ENCODE measurements around the gene ALPI. TPM values are rescaled to one million over a fixed set of nuclear protein-coding genes. Genes with fewer than 3 reads are reported as not detected.

Gene ALPI
- total RNA-seq, 2 donors from 2014 or later = not detected

- Histone ChIP-seq H3K27ac (no peak overlapping the region), H3K27me3 (replicated peaks; ENCODE audit: insufficient read depth) (peaks cover 3% of the 10 kb centered on the region), H3K4me3 (no peak overlapping the region), H3K9me3 (no peaks in the 10 kb centered on the region), H3K36me3 (no peaks in the 10 kb centered on the region), H3K4me1 (ENCODE audit: control insufficient read depth in 1 of 2, low read depth in 2 of 2) (peaks cover 0 to 6% of the 10 kb centered on the region in 2 donors)
- no peak for TF ChIP-seq CTCF (IDR thresholded peaks at IDR 0.05)
- ATAC-seq (ENCODE audit: insufficient number of reproducible peaks, low FRiP score, low read depth) = no peak
- no peak for DNase-seq (ENCODE audit: low spot score)
Measured at GRCh38 chr2:232483311-232483922, 27.5 kb downstream of the ALPI start.

- TF ChIP-seq CTCF (IDR thresholded peaks at IDR 0.05) = no peak
- Histone ChIP-seq H3K36me3 (no peaks in the 10 kb centered on the region), H3K4me1 (ENCODE audit: control insufficient read depth in 1 of 2, low read depth in 2 of 2) (peaks cover 0 to 6% of the 10 kb centered on the region in 2 donors), H3K4me3 (no peak overlapping the region), H3K9me3 (no peaks in the 10 kb centered on the region), H3K27me3 (replicated peaks; ENCODE audit: insufficient read depth) (peaks cover 3% of the 10 kb centered on the region), H3K27ac (no peak overlapping the region)
- no peak for DNase-seq (ENCODE audit: low spot score)
- no peak for ATAC-seq (ENCODE audit: insufficient number of reproducible peaks, low FRiP score, low read depth)
Measured at GRCh38 chr2:232483923-232484627, 28.1 kb downstream of the ALPI start.

GRCh38 chr2:232484628-232485347 is 28.8 kb downstream of the ALPI start:
- H3K27me3 ChIP-seq (replicated peaks; ENCODE audit: insufficient read depth) = peaks cover 3% of the 10 kb centered on the region
- ATAC-seq (ENCODE audit: insufficient number of reproducible peaks, low FRiP score, low read depth) = no peak

GRCh38 chr2:232485348-232485756 is 29.4 kb downstream of the ALPI start:
- H3K4me1 ChIP-seq (ENCODE audit: control insufficient read depth in 1 of 2, low read depth in 2 of 2) = peaks cover 0 to 6% of the 10 kb centered on the region in 2 donors
- peaks cover 3% of the 10 kb centered on the region for H3K27me3 ChIP-seq (replicated peaks; ENCODE audit: insufficient read depth)
- H3K36me3 ChIP-seq = no peaks in the 10 kb centered on the region
- no peak overlapping the region for H3K27ac ChIP-seq
- no peaks in the 10 kb centered on the region for H3K9me3 ChIP-seq
- ATAC-seq (ENCODE audit: insufficient number of reproducible peaks, low FRiP score, low read depth) (no peak), DNase-seq (ENCODE audit: low spot score) (no peak)
- H3K4me3 ChIP-seq = no peak overlapping the region
- no peak for TF ChIP-seq CTCF (IDR thresholded peaks at IDR 0.05)

More at GRCh38 chr2:232484628-232485347, 28.8 kb downstream of the ALPI start:
- Histone ChIP-seq H3K9me3 (no peaks in the 10 kb centered on the region), H3K27ac (no peak overlapping the region), H3K4me1 (ENCODE audit: control insufficient read depth in 1 of 2, low read depth in 2 of 2) (peaks cover 0 to 6% of the 10 kb centered on the region in 2 donors), H3K4me3 (no peak overlapping the region), H3K36me3 (no peaks in the 10 kb centered on the region)
- no peak for TF ChIP-seq CTCF (IDR thresholded peaks at IDR 0.05)
- no peak for DNase-seq (ENCODE audit: low spot score)

Measured in thoracic aorta (tissue), 2 donors.